GM21381 (cell line): Measurements from ENCODE around the gene IL1RAP.
"Not testable (repeated sequence)": the region's sequence is repeated elsewhere in the genome, so short reads cannot be mapped to it uniquely, and the experiment has no call there.

Experiments used
- ATAC-seq: cut with Tn5 transposase; IDR thresholded peaks from one replicate; pipeline ENCODE4 v1.9.1; 2021; ENCODE audit warnings: mild to moderate bottlenecking, moderate library complexity; ENCODE audit not compliant: unreplicated experiment

IL1RAP gene

GRCh38 chr3:190505381-190506003 lies 8.4 kb upstream of the IL1RAP start:
- ATAC-seq, result no peak

DNA sequence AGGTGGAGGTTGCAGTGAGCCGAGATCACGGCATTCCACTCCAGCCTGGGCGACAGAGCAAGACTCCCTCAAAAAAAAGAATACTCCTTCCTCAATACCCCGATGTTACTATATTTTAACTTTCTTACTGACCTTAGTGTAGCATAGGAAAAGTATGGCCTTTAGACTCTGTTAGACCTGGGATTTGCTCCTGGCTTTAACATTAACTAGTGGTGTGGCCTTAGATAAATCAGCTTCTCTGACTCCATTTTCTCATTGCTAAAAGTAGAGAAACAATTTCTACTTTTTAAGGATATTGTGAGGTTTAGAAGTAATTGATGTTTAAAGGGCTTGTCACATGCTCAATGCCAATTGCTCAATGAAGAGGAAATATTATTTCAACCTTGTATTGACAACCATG lies 7.6 kb upstream of the IL1RAP start:
- ATAC-seq, result no peak

- ATAC-seq, result no peak
Measured at GRCh38 chr3:190512666-190513065, 1.2 kb upstream of the IL1RAP start.

DNA sequence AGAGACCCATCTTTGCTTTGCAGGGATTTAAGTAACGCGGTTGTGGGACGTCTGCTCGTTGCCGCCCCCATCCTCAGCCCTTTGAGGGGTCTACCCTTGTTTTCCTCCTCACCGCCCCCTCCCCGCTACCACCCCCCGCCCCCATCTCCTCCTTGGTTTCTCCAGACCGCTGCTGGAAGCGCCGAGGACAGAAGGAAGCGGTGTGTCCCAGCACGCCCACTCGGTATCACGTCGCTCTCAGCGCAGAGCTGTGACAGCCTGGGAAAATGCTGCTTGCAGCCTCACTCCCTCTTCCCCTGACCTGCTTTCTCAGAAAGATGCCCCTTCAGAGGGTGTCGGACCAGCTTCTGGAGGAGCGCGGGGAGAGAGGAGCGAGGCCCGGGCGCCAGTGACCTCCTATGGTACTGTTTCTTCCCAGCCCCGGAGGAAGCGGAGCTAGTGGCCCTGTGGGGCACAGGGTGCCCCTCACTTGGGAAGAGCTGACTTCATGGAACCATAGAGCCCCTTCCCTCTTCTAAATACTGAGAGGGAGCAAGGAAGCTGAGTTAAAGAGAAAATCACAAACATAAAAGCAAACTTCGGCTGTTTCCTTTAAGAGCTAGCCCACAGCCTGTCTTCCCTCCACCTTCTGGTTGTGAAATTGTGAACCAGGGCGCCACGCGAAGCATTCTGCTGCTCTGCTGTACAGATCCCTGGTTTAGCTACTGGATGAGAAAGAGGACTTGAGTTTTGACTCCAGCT lies 698 bp downstream of the IL1RAP start:
- ATAC-seq, result no peak

DNA sequence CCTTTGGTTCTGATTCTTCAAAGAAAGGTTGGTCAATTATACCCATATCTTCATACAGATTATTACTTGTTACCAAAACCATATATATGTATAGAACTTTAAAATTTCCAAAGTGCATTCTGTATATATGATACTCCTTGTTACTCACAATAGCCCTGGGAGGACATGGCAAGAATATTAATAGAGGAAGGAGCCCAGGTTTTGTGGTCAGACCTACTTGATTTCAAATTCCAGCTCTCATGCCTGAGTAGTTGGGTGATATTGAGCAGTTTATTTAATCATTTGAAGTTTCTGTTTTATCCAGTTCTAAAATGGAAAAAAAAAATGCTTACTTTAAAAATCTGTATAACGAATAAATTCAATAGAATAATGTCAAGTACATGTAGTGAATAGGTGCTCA lies 2.5 kb downstream of the IL1RAP start:
- ATAC-seq, result no peak

GRCh38 chr3:190517687-190518086 lies 3.8 kb downstream of the IL1RAP start:
- no peak for ATAC-seq

DNA sequence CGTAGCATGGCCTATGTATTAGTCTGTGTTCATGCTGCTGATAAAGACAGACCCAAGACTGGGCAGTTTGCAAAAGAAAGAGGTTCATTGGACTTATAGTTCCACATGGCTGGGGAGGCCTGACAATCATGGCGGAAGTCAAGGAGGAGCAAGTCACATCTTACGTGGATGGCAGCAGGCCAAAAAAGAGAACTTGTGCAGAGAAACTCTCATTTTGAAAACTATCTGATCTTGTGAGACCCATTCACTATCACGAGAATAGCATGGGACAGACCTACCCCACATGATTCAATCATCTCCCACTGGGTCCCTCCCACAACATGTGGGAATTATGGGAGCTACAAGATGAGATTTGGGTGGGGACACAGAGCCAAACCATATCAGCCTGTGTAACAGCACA lies 4.6 kb downstream of the IL1RAP start:
- not testable (repeated sequence) for ATAC-seq

DNA sequence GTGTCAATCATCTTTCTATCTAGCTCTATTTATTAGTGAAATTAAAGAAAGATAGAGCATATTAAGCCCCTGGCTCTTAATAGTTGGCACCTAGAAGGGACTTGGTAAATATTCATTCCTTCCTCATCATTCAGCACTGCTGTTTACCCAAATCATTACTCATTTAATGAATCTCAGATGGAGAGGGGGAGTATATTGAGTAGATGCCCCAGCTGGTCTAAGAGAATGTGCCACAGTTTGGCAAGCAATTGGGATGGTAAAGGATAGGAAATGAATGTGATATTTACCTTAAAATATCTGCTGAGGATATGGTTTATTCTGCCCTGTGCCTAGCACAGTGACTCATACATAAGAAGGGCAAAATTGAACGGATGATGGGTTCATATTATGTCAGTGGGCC lies 6.0 kb downstream of the IL1RAP start:
- no peak for ATAC-seq

DNA sequence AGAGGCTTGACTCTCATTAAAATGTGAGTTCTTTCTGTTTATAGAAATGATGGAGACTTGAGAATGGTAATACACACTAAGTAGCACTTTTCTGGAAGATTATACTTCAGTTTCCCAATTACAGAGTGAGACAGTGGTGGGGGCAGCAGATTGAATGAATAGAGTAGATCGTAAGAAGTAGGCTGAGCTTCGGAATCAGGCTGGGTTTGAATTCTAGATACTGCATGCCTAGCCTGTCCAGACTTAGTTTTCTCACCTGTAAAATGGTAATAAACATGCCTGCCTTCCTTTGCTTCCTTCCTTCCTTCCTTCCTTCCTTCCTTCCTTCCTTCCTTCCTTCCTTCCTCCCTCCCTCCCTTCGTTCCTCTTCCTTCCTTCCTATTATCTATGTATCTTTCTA lies 8.1 kb downstream of the IL1RAP start:
- ATAC-seq, result no peak

DNA sequence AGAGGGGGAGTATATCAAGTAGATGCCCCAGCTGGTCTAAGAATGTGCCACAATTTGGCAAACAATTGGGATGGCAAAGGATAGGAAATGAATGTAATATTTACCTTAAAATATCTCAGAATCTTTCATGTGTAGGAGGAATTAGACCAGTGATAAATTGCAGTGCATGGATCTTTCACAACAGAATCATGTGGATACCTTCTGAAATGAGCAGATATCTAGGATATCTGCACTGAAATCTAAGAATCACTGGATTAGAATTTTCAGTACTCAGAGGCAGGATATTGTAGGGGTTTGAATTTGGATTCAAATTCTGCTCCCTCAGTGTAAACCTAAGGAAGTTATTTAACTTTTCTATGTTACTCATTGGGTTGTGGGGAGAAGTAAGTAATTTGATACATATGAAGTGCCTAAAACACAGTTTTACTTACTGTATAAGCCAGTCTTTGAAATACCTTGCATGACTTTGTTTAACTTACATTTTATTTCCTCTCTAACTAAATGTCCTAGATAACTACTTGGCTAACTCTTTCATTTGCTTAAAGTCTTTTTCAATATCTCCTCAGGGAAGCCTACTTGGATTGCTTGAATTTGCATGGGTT lies 8.8 kb downstream of the IL1RAP start:
- no peak for ATAC-seq

GRCh38 chr3:190524942-190525341 lies 11.1 kb downstream of the IL1RAP start:
- no peak for ATAC-seq

DNA sequence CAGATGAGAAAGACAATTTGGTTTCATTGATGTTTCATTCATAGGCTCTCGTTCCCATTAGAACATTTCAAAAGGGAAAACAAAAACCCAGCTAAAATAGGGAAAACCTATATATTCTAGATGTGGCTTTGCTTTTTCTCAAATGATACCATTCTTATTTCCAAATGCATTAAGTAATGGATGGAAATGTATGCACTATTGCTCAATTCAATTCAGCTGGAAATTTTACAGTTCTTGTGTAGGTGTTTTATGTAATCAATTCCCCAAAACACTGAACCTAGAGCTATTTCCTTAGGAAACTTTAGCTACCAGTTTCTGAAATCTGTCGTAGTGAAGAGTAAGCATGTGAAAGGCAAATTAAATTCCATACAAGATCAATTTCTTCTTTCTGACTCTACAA lies 11.7 kb downstream of the IL1RAP start:
- ATAC-seq, result no peak

GRCh38 chr3:190526787-190527762 lies 13.2 kb downstream of the IL1RAP start:
- ATAC-seq, result no peak

DNA sequence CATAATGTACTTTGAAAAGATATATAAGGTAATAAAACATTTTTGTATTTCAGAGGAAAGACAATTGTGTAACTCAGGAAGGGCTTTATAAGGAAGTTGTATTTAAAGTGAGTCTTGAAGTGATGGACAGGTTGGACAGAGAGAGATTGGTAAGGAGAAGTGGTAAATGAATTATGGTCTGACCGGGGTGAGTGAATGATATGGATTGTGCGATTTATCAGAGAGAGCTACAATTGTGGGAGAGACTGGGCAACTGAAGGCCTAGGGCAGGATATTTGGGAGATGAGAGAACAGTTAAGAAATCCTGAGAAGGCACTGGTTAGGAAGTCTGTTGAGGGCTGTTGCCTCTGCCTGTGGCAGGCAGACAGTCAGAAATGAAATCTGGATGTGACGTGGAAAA lies 14.8 kb downstream of the IL1RAP start:
- no peak for ATAC-seq

- ATAC-seq, result no peak
Measured at GRCh38 chr3:190531406-190531805, 17.5 kb downstream of the IL1RAP start.

GRCh38 chr3:190532731-190533203 lies 18.9 kb downstream of the IL1RAP start:
- no peak for ATAC-seq

- ATAC-seq, result no peak
Measured at GRCh38 chr3:190533511-190534281, 19.8 kb downstream of the IL1RAP start.

GRCh38 chr3:190534386-190534785 lies 20.5 kb downstream of the IL1RAP start:
- no peak for ATAC-seq

GRCh38 chr3:190534986-190535385 lies 21.1 kb downstream of the IL1RAP start:
- no peak for ATAC-seq

DNA sequence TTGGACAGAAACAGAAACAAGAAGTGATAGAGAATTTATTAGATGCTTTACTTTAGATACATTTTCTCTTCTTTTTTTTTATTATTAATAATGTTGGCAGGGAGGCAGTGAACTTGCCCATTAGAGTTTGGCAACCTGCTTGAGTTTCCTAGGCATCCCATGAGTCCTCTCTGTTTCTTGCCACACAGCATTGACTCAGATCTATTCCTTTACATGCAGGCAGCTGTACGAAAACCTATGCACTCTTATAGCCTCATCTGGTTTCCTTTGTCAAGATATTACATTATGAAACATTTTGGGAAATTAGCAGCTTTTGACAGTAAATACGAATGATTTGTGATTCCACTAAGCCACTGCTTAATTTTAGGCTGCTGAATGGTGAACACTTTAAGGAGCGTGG lies 23.3 kb downstream of the IL1RAP start:
- ATAC-seq, result no peak
